ENCODE measurements around the gene RNGTT.
"Not testable (repeated sequence)": the region's sequence is repeated elsewhere in the genome, so short reads cannot be mapped to it uniquely, and the experiment has no call there.

RNGTT gene

GRCh38 chr6:88997327-88997726 is 33.9 kb upstream of the RNGTT start:
- TF ChIP-seq POLR2AphosphoS5 (IDR thresholded peaks at IDR 0.05; ENCODE audit: low read depth, low read length) (no peak), SPI1 (IDR thresholded peaks at IDR 0.05; ENCODE audit: low read depth, low read length) (no peak), POLR2A (IDR thresholded peaks at IDR 0.05; ENCODE audit: low read depth, low read length) (no peak), POU2F2 (IDR thresholded peaks at IDR 0.05; ENCODE audit: low read depth, low read length) (no peak), PAX5 (IDR thresholded peaks at IDR 0.05; ENCODE audit: insufficient read depth, low read length, severe bottlenecking) (no peak), TAF1 (IDR thresholded peaks at IDR 0.05; ENCODE audit: low read depth, low read length) (no peak)
- no peak for FAIRE-seq
- DNase-seq (ENCODE audit: insufficient read length, low spot score), result no peak

GRCh38 chr6:88992741-88993552 is 29.5 kb upstream of the RNGTT start:
- FAIRE-seq, result peak; percentile 48
- TF ChIP-seq TAF1 (IDR thresholded peaks at IDR 0.05; ENCODE audit: low read depth, low read length) (no peak), POLR2AphosphoS5 (IDR thresholded peaks at IDR 0.05; ENCODE audit: low read depth, low read length) (no peak), SPI1 (IDR thresholded peaks at IDR 0.05; ENCODE audit: low read depth, low read length) (no peak), PAX5 (IDR thresholded peaks at IDR 0.05; ENCODE audit: insufficient read depth, low read length, severe bottlenecking) (no peak), POLR2A (IDR thresholded peaks at IDR 0.05; ENCODE audit: low read depth, low read length) (no peak), POU2F2 (IDR thresholded peaks at IDR 0.05; ENCODE audit: low read depth, low read length) (no peak)
- no peak for DNase-seq (ENCODE audit: insufficient read length, low spot score)

- FAIRE-seq, result no peak
- DNase-seq (ENCODE audit: insufficient read length, low spot score), result no peak
- no peak for TF ChIP-seq TAF1 (IDR thresholded peaks at IDR 0.05; ENCODE audit: low read depth, low read length)
- no peak for TF ChIP-seq SPI1 (IDR thresholded peaks at IDR 0.05; ENCODE audit: low read depth, low read length)
- no peak for TF ChIP-seq POLR2AphosphoS5 (IDR thresholded peaks at IDR 0.05; ENCODE audit: low read depth, low read length)
- TF ChIP-seq POU2F2 (IDR thresholded peaks at IDR 0.05; ENCODE audit: low read depth, low read length), result no peak
- no peak for TF ChIP-seq PAX5 (IDR thresholded peaks at IDR 0.05; ENCODE audit: insufficient read depth, low read length, severe bottlenecking)
- no peak for TF ChIP-seq POLR2A (IDR thresholded peaks at IDR 0.05; ENCODE audit: low read depth, low read length)
These were observed 25.8 kb upstream of the RNGTT start for GRCh38 chr6:88989215-88989614.

GRCh38 chr6:88987922-88988321 is 24.5 kb upstream of the RNGTT start:
- FAIRE-seq (peak; percentile 31), DNase-seq (ENCODE audit: insufficient read length, low spot score) (no peak)
- TF ChIP-seq TAF1 (IDR thresholded peaks at IDR 0.05; ENCODE audit: low read depth, low read length) (no peak), PAX5 (IDR thresholded peaks at IDR 0.05; ENCODE audit: insufficient read depth, low read length, severe bottlenecking) (no peak), POLR2AphosphoS5 (IDR thresholded peaks at IDR 0.05; ENCODE audit: low read depth, low read length) (no peak), SPI1 (IDR thresholded peaks at IDR 0.05; ENCODE audit: low read depth, low read length) (no peak), POU2F2 (IDR thresholded peaks at IDR 0.05; ENCODE audit: low read depth, low read length) (no peak), POLR2A (IDR thresholded peaks at IDR 0.05; ENCODE audit: low read depth, low read length) (no peak)

- FAIRE-seq (no peak), DNase-seq (ENCODE audit: insufficient read length, low spot score) (no peak)
- TF ChIP-seq POLR2A (IDR thresholded peaks at IDR 0.05; ENCODE audit: low read depth, low read length), result no peak
- TF ChIP-seq POLR2AphosphoS5 (IDR thresholded peaks at IDR 0.05; ENCODE audit: low read depth, low read length), result no peak
- no peak for TF ChIP-seq POU2F2 (IDR thresholded peaks at IDR 0.05; ENCODE audit: low read depth, low read length)
- no peak for TF ChIP-seq SPI1 (IDR thresholded peaks at IDR 0.05; ENCODE audit: low read depth, low read length)
- no peak for TF ChIP-seq PAX5 (IDR thresholded peaks at IDR 0.05; ENCODE audit: insufficient read depth, low read length, severe bottlenecking)
- TF ChIP-seq TAF1 (IDR thresholded peaks at IDR 0.05; ENCODE audit: low read depth, low read length), result no peak
These were observed 22.5 kb upstream of the RNGTT start for GRCh38 chr6:88985901-88986300.

- FAIRE-seq (peak; percentile 31), DNase-seq (ENCODE audit: insufficient read length, low spot score) (no peak)
- no peak for TF ChIP-seq SPI1 (IDR thresholded peaks at IDR 0.05; ENCODE audit: low read depth, low read length)
- TF ChIP-seq POU2F2 (IDR thresholded peaks at IDR 0.05; ENCODE audit: low read depth, low read length), result no peak
- TF ChIP-seq PAX5 (IDR thresholded peaks at IDR 0.05; ENCODE audit: insufficient read depth, low read length, severe bottlenecking), result no peak
- TF ChIP-seq POLR2A (IDR thresholded peaks at IDR 0.05; ENCODE audit: low read depth, low read length), result no peak
- no peak for TF ChIP-seq TAF1 (IDR thresholded peaks at IDR 0.05; ENCODE audit: low read depth, low read length)
- no peak for TF ChIP-seq POLR2AphosphoS5 (IDR thresholded peaks at IDR 0.05; ENCODE audit: low read depth, low read length)
These were observed 21.2 kb upstream of the RNGTT start for GRCh38 chr6:88984606-88985005.

- no peak for FAIRE-seq
- DNase-seq (ENCODE audit: insufficient read length, low spot score), result no peak
- TF ChIP-seq TAF1 (IDR thresholded peaks at IDR 0.05; ENCODE audit: low read depth, low read length), result no peak
- TF ChIP-seq POU2F2 (IDR thresholded peaks at IDR 0.05; ENCODE audit: low read depth, low read length), result no peak
- no peak for TF ChIP-seq POLR2A (IDR thresholded peaks at IDR 0.05; ENCODE audit: low read depth, low read length)
- no peak for TF ChIP-seq POLR2AphosphoS5 (IDR thresholded peaks at IDR 0.05; ENCODE audit: low read depth, low read length)
- TF ChIP-seq SPI1 (IDR thresholded peaks at IDR 0.05; ENCODE audit: low read depth, low read length), result no peak
- TF ChIP-seq PAX5 (IDR thresholded peaks at IDR 0.05; ENCODE audit: insufficient read depth, low read length, severe bottlenecking), result no peak
These were observed 20.7 kb upstream of the RNGTT start for GRCh38 chr6:88984152-88984551.

GRCh38 chr6:88983532-88983931 is 20.1 kb upstream of the RNGTT start:
- DNase-seq (ENCODE audit: insufficient read length, low spot score) (no peak), FAIRE-seq (no peak)
- TF ChIP-seq TAF1 (IDR thresholded peaks at IDR 0.05; ENCODE audit: low read depth, low read length) (no peak), POLR2AphosphoS5 (IDR thresholded peaks at IDR 0.05; ENCODE audit: low read depth, low read length) (no peak), POLR2A (IDR thresholded peaks at IDR 0.05; ENCODE audit: low read depth, low read length) (no peak), PAX5 (IDR thresholded peaks at IDR 0.05; ENCODE audit: insufficient read depth, low read length, severe bottlenecking) (no peak), POU2F2 (IDR thresholded peaks at IDR 0.05; ENCODE audit: low read depth, low read length) (no peak), SPI1 (IDR thresholded peaks at IDR 0.05; ENCODE audit: low read depth, low read length) (no peak)

- FAIRE-seq; DNase-seq (ENCODE audit: insufficient read length, low spot score): not testable (repeated sequence)
These were observed 19.7 kb upstream of the RNGTT start for GRCh38 chr6:88983129-88983528.

GRCh38 chr6:88982720-88983119 is 19.3 kb upstream of the RNGTT start:
- TF ChIP-seq PAX5 (IDR thresholded peaks at IDR 0.05; ENCODE audit: insufficient read depth, low read length, severe bottlenecking), result no peak
- DNase-seq (ENCODE audit: insufficient read length, low spot score) (peak; percentile 10), FAIRE-seq (peak; percentile 77)

All from GM12891 (cell line).